SKM-1 treated with dmso at 0.1 percent for 144 hours (cell line): ENCODE data around the gene DLGAP1.

Experiments
- DNase-seq: peaks from one replicate; lab custom pipeline; 2025; ENCODE audit not compliant: unreplicated experiment; lab: John Stamatoyannopoulos, UW

DLGAP1 gene

DNA sequence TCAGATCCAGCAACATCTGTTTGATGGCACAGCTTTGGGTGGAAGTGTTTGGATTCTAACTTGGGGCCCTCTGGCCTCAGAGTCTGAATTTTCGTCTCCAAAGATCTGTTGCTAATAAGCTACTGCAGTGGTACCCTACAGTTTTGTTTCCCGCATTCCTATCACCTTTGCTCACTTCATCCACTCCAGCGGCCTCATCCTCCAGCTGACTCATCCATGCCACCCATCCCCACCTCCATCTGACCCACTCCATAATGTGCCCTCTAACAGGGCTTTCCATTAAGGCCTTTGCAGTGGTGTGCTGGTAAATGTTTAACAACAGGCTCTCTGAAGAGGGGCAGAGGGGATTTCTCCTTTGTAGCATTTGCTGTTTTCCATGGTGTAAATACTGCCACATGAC is 779.7 kb downstream of the DLGAP1 start:
- no peak for DNase-seq

DNA sequence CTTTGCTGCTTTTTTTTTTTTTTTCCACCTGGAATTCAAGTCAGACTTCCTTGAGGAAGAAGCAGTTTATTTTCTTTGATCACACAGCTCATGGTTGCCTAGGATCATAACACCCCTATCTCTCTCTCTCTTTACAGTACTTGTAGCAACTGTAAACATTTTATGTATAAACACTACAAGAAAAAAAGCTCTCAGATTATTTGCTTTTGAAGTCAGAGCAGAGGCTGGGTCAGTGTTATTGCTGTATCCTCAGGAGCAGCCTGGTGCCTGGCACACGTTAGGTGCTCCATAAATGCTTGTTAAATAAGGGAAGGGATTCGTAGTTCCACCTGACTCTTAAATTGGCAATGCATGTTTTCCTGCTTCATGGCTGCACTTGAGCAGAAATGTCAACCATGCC is 783.9 kb downstream of the DLGAP1 start:
- DNase-seq, result no peak

DNA sequence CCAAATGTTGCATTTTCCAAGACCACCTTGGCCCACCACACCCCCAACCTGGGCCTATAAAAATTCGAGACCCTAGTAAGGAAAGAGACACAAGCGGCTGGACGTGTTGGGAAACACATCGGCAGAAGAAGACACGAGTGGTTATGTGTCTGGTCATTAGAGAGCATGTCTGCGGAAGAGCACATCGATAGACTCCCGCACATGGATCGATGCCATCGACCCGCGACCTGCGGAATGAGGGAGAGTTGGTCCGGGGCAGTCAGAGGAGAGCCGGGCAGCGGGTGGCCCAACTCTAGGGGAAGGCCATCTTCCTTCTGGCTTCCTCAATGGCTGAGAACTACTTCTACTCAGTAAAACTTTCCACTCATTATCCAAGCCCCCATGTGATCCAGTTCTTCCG is 785.7 kb downstream of the DLGAP1 start:
- no peak for DNase-seq

DNA sequence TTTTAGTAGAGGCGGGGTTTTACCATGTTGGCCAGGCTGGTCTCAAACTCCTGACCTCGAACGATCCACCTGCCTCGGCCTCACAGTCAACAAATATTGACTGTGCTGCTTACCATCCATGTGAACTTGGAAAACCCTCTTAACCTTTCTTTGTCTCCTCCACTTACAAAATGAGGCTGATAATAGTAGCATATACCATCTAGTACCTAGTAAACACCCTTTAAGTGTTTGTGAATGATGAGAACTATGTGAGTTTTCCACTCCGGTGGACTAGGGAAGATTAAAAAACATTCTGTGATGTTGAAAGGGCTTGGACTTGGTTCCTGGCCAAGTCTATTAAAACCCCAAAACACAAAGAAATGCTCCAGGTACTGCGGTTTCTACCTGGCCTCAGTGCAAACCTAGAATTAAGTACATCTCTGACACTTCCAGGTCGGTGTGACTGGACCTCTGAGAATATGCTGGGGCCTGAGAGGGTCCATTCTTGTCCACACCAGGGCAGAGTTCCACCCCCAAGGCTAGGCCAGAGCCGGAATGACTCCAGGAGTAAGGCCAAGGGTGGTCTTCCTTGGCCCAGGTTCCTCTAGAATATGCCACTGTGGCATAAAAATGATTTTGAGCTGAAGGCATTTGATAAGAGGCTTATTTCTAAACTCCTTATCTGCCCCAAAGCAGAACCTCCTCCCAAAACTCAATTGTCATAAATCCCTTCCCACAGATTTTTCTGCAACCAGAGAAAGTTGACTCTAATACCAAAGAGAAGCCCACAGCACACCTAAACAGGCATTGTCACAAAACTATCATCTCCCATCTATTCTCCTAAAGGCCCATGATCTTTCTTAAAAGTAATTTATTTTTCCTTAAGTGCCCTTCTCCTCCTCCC is 787.6 kb downstream of the DLGAP1 start:
- DNase-seq, result no peak

DNA sequence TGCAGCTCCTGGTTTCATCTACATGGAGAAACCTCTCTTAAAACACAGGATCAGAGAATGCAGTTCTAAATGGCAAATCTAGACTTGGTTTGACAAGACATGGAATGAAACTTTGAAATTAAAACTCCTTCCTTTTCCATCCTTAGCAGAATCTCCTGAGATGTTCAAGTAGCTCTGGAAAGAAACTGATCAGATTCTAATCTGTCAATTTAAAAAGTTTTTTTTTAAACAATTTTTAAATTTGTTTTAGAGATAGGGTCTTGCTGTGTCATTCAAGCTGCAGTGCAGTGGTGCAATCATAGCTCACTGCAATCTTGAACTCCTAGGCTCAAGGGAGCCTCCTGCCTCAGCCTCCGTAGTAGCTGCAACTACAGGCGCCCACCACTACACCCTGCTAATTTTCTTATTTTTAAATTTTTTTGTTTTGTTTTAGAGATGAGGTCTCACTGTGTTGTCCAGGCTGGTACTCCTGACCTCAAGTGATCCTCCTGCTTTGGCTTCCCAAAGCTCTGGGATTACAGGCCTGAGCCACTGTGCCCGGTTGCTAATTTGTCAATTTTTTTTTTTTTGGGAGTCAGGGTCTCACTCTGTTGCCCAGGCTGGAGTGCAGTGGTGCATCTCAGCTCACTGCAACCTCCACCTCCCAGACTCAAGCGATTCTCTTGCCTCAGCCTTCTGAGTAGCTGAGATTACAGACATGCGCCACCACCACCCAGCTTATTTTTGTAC is 788.4 kb downstream of the DLGAP1 start:
- DNase-seq, result no peak

DNA sequence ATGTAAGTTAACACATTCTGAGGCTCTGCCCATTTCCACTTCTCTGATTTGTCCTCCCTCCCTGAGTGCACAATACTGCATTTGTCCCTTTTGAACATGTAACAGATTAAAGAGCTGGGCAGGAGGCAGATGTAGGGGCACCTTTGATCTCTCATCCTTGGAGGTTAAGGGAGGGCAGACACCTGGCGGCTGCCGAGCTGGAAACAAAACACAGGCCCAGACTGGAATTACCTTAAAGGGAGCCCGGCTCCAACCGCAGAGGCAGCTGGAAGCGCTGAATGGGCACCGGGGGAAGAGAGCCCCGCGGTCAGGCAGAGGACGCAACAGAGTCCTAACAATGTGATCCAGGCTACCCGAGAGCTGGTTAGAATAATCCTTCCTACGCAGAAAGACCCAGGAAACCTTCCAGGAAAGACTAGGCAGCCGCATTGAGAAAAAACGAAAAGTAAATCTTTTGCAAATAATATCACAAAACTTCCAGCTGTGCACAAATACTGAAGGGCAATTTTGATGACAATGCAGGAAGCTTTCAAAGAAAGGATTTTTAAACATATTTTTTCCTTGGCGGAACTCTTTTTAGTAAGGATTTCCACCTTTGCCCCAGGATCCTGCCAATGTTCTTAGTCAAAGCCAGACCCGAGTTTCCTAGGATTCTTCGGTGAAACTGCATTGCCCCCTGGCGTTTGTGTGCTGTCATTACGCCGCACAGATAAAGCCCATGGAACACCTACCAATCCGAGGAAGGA is 789.2 kb downstream of the DLGAP1 start:
- peak; percentile 52 for DNase-seq

DNA sequence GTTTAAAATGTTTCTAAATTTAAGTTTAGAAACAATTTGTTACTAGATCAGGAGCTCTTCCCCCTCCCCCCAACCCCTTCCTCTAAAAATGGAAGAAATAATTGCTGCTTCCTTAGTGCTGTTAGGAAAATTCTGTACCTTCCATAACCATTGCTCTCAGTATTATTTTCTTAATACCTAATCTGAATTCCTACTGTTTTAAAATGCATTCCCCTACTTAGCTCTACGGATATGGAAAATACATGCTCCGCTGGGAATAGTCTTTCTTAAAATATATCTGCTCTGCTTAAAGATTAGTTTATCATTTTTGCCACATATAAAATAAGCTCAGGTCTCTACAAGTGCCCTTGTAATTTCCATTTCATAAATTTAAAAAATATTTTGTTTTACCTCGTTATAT is 789.9 kb downstream of the DLGAP1 start:
- DNase-seq, result no peak

DNA sequence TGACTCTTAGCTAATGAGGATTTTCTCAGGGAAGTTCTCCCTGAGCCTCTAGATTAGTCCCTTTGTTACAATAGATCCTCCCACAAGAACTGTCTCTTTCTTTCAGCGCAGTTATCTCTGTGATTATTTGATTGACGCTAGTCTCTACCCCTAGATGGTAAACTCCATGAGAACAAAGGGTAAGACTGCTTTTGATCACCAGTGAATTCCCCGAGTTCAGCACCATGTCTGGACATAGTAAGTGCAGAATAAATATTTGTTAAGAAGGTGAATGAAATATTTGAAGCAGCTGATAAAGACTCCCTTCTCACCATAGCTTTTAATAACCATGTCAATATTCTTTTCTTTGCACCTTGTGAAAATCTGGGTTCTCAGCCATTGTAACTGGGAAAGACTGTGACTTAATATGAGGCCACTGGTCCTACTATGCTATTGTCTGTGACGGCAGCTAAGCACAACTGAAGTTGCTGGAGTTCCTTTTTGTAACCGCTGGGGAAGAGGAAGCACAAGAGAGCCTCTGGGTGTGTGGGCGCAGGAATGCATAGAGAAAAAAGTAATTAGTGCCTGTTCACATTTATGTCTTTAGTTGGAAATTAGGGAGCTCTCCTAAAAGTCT is 790.4 kb downstream of the DLGAP1 start:
- DNase-seq, result peak; percentile 74

DNA sequence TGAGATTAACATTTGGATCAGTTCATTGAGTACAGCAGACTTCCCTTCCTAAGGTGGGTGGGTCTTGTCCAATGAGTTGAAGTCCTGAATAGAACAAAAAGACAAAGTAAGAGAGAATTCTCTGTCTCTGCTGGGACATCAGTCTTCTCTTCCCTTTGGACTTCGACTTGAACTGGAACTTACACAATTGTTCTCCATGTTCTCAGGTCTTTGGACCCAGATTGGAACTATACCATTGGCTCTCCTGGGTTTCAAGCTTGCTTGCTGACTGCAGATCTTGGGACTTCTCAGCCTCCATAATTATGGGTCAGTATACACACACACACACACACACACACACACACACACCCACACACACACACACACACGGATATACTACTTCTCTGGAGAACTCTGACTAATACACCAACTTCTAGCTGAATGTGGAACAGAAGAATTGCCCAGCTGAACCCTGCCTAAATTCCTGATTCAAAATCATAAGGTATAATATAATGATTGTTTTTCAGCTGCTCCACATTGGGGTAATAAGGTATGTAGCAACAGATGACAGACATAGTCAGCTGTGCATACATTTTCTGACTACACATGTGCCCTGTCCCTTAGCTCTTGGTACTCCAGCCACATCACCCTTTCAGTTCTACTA is 791.1 kb downstream of the DLGAP1 start:
- no peak for DNase-seq

DNA sequence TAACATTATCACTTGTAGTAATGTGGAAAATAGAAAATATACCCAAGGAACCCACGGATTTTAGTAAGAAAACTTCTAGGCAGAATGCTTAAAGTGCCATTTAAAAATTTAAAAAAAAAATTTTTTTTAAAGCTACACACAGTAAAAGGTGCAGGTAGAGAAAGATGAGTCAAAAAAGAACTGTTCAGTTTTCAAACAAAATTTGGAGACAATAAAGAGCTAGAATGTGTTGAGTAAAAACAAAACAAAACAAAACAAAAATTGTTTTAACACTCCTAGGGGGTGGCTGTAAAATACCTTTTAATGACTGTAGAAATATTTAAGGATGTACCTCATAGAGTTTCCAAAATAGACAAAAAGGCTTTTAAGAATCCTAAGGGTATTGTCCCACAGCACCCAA is 793.1 kb downstream of the DLGAP1 start:
- DNase-seq, result no peak

DNA sequence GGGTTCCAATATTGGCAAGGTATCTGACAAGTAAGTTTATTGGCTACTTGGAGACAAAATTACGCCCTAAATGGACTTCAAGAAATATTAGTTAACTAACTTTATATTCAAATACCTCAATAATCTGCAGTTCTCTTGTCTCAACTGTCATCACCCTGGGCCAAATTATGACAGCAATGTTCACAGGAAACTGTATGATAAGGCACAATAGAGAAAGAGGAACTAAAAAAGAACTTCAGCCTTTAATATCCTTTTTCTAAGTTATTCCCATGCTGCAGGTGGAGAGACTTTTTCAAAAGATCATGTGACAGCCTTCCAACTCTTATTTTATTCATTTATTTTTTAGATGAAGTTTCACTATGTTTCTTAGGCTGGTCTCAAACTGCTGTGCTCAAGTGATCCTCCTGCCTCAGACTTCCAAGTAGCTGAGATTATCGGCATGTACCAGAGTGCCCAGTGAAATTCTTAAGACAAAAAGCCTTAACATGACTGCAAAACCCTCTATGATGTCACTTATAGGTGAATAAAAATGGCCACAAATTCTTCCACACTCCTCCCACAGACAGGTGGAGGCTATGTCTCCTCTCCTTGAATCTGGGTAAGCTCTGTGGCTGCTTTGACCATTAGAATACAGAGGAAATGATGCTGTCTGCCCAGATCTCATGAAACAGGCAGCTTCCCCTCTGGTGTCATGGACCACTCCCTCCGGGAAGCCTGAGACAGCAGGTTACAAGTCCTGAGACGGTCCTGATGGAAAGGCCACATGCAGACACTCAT is 794.2 kb downstream of the DLGAP1 start:
- peak; percentile 54 for DNase-seq

DNA sequence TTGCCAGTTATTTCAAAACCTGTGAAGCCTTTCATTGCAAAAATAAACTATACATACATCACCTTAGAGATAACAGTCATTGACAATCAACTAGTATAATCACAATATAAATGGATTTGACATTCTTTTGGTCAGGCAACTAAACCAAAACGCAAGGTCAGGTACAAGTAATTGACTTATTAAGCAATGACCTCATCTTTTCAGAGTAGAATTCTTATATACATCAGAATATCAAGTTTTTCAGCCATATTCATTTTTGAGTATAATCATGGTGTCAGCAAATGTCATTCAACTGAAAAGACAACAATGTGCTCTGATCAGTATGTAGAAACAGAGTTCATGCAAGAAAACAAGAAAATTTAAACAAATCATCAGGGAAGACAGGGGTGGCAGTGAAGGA is 796.6 kb downstream of the DLGAP1 start:
- DNase-seq, result no peak

DNA sequence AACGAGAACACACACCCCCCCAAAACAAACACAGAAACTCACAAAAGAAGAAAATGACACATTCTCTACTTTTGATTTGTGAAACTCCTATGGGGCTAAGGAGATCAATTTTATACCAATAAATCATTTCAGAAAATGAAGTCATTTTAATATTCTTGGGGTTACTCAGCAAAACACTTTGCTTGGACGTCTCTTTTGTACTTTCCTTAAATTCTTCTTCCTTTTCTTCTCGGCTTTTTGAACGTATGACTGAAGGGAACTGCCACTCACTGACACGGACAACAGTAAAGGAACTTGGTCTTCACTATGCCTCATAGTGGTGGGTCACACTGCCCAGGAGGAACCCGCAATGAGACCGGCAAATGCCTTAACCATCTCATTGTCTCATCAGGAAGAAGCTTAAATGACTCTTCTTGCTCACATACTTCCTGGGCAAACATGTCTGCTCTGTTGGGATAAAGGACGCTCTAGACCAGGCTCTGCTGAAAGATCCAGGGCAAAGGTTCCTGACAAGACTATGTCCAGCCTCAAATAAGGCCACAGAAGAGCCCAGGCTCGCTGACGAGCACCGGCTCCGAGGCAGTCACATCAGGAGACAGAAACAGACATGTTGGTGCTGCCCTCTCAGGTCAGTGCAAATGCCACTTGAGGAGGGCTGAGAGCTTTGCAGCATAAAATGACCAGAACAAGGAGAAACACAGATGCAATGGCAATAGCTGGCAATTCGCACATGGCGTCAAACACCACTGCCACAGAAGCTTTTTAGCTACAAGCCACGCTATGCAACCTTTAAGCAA is 799.7 kb downstream of the DLGAP1 start:
- DNase-seq, result no peak

DNA sequence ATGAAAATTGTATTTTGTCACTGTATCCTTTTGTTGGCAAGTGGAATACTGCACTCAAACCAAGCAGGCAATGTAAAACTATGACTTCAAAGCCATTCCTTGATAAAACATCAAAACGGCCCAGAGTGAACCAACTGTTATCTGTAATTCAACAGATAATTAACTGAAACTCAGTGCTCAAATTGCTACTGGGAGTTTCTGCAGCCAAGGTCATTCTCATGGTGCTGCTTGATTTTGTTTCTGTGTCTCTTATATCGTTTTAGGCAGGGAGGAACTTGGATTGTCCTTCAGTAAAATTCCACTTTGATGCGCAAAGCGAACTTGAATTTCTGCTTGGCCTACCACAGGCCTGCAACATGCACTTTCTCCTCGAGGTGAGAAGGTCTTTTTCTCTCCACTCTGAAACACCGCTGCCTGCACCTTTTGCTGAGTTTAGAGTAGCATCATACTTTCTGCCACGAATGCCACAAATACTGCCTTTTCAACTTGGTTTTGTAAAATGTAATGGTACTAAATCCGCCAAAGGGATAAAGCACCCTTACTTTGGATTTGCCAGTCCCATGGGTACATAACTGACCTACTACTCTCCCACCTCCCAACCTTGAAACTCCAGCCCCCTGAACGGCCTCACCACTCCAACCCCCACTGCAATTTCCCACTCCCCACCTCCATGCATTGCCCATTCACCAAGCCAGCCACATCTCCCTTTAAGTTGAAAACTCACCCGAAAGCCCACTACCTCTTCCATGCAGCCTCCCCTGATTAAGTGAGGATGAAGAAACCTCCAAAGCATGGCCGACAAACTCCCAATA is 800.5 kb downstream of the DLGAP1 start:
- DNase-seq, result no peak

DNA sequence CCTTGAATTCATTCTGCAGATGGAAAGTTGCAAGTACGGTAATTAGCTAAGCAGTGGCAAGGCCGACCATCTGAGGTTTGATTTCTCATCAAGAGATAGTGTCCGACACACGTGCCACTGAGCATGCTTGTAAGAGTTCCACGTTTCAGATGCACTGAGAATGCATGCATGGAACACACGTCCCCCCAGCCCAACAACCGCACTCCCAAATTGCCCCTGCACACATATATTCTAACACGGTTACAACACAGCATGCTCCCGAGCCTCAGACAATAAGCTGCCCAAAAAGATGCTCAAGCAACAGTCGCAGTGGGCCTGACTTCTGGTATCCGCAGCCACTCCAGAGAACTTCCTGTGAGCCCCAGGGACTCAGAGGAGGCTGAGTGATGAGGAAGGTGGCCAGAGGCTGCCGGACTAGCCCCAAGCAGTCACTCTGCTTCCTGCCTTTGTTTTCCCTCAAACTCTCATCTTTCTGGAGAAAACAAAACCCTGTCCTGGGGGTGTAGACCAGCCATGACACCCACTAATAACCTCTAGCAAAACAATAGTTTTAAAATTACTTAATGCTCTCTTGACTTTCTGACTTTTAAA is 801.2 kb downstream of the DLGAP1 start:
- no peak for DNase-seq

DNA sequence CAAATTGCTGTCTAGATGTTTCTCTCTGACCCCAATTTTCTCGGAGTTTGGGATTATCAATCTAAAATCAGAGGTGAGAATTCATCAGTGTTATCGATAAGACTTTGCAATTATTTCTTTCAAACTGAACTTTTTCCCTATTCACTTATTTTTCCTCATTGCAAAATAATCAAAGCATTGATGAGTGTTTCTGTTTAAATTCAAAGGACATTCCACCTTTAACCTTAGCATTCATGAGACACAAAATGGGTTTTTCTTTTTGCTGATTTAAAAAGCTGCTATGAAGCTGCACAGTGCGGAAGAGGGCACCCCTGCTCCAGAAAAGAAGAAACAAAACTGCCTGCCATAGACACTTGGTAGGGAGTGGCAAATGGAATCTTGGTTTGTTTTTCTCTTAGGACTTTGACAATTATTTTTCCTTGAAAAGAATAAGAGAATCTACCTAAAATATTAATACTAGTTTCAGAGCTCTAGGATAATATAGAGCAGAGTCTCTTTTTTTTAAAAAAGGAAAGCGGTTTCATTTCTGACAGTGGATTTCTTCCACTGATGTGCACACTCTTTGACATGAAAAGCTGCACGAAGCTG is 801.8 kb downstream of the DLGAP1 start:
- no peak for DNase-seq

DNA sequence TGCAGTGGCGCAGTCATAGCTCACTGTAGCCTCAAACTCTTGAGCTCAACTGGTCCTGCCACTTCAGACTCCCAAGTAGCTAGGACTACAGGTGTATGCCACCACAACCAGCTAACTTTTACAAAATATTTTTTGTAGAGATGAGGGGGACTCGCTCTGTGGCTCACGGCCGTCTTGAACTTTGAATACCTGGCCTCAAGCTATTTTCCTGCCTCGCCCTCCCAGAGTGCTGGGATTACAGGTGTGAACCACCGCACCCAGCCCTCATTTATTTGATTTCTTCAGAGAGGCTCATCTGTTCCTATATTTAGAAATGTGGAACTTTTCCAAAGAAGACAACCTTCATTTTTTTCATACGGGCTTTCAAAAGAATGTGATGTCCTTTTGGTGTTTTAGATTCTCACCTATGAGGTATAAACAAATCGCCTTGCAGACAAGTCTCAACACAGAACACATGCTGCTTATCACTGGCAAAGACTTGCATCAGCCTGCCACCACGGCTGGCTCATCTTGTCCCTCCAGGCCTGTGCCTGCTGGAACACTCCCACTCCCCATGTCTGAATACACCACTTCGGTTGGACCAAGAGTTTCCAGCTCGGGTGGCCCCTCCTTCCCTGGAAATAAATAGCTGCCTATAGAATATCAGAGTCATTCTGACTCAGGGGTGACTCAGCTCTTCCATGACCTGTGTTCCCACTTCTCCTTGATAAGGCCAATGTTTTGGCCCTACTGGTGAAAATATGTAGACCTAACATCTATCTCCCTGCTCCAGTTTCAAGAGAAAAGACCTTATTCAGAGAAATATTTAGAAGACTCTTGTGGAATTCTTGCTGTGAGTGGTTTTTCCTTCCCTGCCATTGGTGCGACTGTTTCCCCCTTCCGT is 802.5 kb downstream of the DLGAP1 start:
- DNase-seq, result no peak
